H9 (cell line): ENCODE data around the gene NOS3. TPM values are rescaled to one million over a fixed set of nuclear protein-coding genes. Genes with fewer than 3 reads are reported as not detected.

Experiments
- DNase-seq: peaks from one replicate; pipeline ENCODE4 v3.0.0-alpha.2; 2017
- H2AFZ ChIP-seq: one replicate; pipeline ENCODE4 v1.6.1; 2013; ENCODE audit warnings: mild to moderate bottlenecking, low read length, control low read depth, moderate library complexity
- H2AK5ac ChIP-seq: 2 replicates; pipeline ENCODE4 v1.6.1; 2013; ENCODE audit warnings: low read length, control low read depth, mixed read lengths; ENCODE audit not compliant: insufficient read length
- H2BK120ac ChIP-seq: one replicate; pipeline ENCODE4 v1.6.1; 2013; ENCODE audit warnings: low read depth, mild to moderate bottlenecking, low read length, control low read depth, inconsistent platforms; ENCODE audit not compliant: poor library complexity, severe bottlenecking
- H2BK12ac ChIP-seq: 2 replicates; pipeline ENCODE4 v1.6.1; 2013; ENCODE audit warnings: low read length, control low read depth, mixed read lengths, low read depth; ENCODE audit not compliant: insufficient read length
- H2BK15ac ChIP-seq: 2 replicates; pipeline ENCODE4 v1.6.1; 2013; ENCODE audit warnings: low read depth, low read length, control low read depth
- H2BK20ac ChIP-seq: one replicate; pipeline ENCODE4 v1.6.1; 2013; ENCODE audit warnings: low read depth, mild to moderate bottlenecking, low read length, control low read depth, inconsistent platforms; ENCODE audit not compliant: poor library complexity, severe bottlenecking
- H2BK5ac ChIP-seq: 2 replicates; pipeline ENCODE4 v1.6.1; 2013; ENCODE audit warnings: low read length, control low read depth, mixed read lengths; ENCODE audit not compliant: insufficient read length
- H3K14ac ChIP-seq: 2 replicates; pipeline ENCODE4 v1.6.1; 2013; ENCODE audit warnings: low read length, control low read depth; ENCODE audit not compliant: insufficient read depth
- H3K18ac ChIP-seq: 2 replicates; pipeline ENCODE4 v1.6.1; 2013; ENCODE audit warnings: low read depth, mild to moderate bottlenecking, mixed read lengths, low read length, control low read depth; ENCODE audit not compliant: insufficient read length
- H3K23ac ChIP-seq: 2 replicates; pipeline ENCODE4 v1.6.1; 2013; ENCODE audit warnings: low read length, control low read depth, mixed read lengths, low read depth; ENCODE audit not compliant: insufficient read length
- H3K23me2 ChIP-seq: 2 replicates; pipeline ENCODE4 v1.6.1; 2013; ENCODE audit warnings: low read depth, mild to moderate bottlenecking, mixed read lengths, low read length, control low read depth; ENCODE audit not compliant: insufficient read length, poor library complexity, severe bottlenecking
- H3K27ac ChIP-seq: 2 replicates; pipeline ENCODE4 v1.5.1; 2013; ENCODE audit warnings: low read length, control low read depth, mixed read lengths, low read depth; ENCODE audit not compliant: insufficient read length
- H3K27me3 ChIP-seq: 2 replicates; pipeline ENCODE4 v1.6.1; 2013; ENCODE audit warnings: low read length, control low read depth, inconsistent platforms; ENCODE audit not compliant: insufficient read depth
- H3K4ac ChIP-seq: 2 replicates; pipeline ENCODE4 v1.6.1; 2013; ENCODE audit warnings: low read depth, mild to moderate bottlenecking, control low read depth, inconsistent platforms, low read length, moderate library complexity
- H3K4me1 ChIP-seq: 2 replicates; pipeline ENCODE4 v1.6.1; 2013; ENCODE audit warnings: low read length, control low read depth, inconsistent platforms; ENCODE audit not compliant: insufficient read depth
- H3K4me2 ChIP-seq: 2 replicates; pipeline ENCODE4 v1.6.1; 2013; ENCODE audit warnings: low read length, control low read depth, mixed read lengths; ENCODE audit not compliant: insufficient read length, insufficient read depth
- H3K56ac ChIP-seq: 2 replicates; pipeline ENCODE4 v1.6.1; 2013; ENCODE audit warnings: low read depth, mild to moderate bottlenecking, mixed read lengths, low read length, control low read depth; ENCODE audit not compliant: insufficient read length
- H3K79me1 ChIP-seq: 2 replicates; pipeline ENCODE4 v1.6.1; 2013; ENCODE audit warnings: low read depth, mild to moderate bottlenecking, moderate library complexity, low read length, control low read depth, inconsistent platforms; ENCODE audit not compliant: insufficient read depth, poor library complexity, severe bottlenecking
- H3K79me2 ChIP-seq: 2 replicates; pipeline ENCODE4 v1.6.1; 2013; ENCODE audit warnings: low read length, control low read depth, inconsistent platforms; ENCODE audit not compliant: insufficient read depth
- H3K9ac ChIP-seq: 2 replicates; pipeline ENCODE4 v1.6.1; 2013; ENCODE audit warnings: low read length, control low read depth, mixed read lengths; ENCODE audit not compliant: insufficient read length; ENCODE audit errors: extremely low read depth
- H3K9me3 ChIP-seq: one replicate; pipeline ENCODE4 v1.6.1; 2013; ENCODE audit warnings: low read depth, low read length, inconsistent platforms; ENCODE audit not compliant: control insufficient read depth
- H3T11ph ChIP-seq: one replicate; pipeline ENCODE4 v1.6.1; 2013; ENCODE audit warnings: mild to moderate bottlenecking, low read length, control low read depth, inconsistent platforms
- H4K20me1 ChIP-seq: one replicate; pipeline ENCODE4 v1.6.1; 2013; ENCODE audit not compliant: control insufficient read depth, insufficient read length, insufficient read depth
- H4K5ac ChIP-seq: 2 replicates; pipeline ENCODE4 v1.6.1; 2013; ENCODE audit warnings: low read depth, mild to moderate bottlenecking, mixed read lengths, low read length, control low read depth; ENCODE audit not compliant: insufficient read length
- H4K8ac ChIP-seq: replicated peaks from 2 replicates; pipeline ENCODE4 v1.6.1; 2013; ENCODE audit warnings: low read length, control low read depth, mixed read lengths, low read depth; ENCODE audit not compliant: insufficient read length
- H4K91ac ChIP-seq: 2 replicates; pipeline ENCODE4 v1.6.1; 2013; ENCODE audit warnings: low read depth, mild to moderate bottlenecking, moderate library complexity, mixed read lengths, low read length, control low read depth; ENCODE audit not compliant: insufficient read length
- H3K27ac Mint-ChIP-seq, 3 experiments: 2 replicates in 2 of 3; 3 replicates in 1 of 3; pipeline ENCODE4 v1.8.0; 2020 to 2021; ENCODE audit warnings: mixed read lengths in 3 of 3, mild to moderate bottlenecking in 1 of 3, moderate library complexity in 1 of 3
- H3K27me3 Mint-ChIP-seq: 2 replicates; pipeline ENCODE4 v1.8.0; 2021; ENCODE audit warnings: low read depth, mild to moderate bottlenecking, moderate library complexity, mixed read lengths
- H3K36me3 Mint-ChIP-seq, 3 experiments: 2 replicates in 2 of 3; 3 replicates in 1 of 3; pipeline ENCODE4 v1.8.0; 2020 to 2021; ENCODE audit warnings: low read depth in 3 of 3, mixed read lengths in 3 of 3; ENCODE audit not compliant: insufficient read depth in 1 of 3
- H3K4me1 Mint-ChIP-seq, 2 experiments: 2 replicates each; pipeline ENCODE4 v1.8.0; 2020; ENCODE audit warnings: mixed read lengths in 2 of 2
- H3K4me3 Mint-ChIP-seq, 2 experiments: 2 replicates in 1 of 2; 3 replicates in 1 of 2; pipeline ENCODE4 v1.8.0; 2020 to 2021; ENCODE audit warnings: mild to moderate bottlenecking in 2 of 2, mixed read lengths in 2 of 2, moderate library complexity in 1 of 2
- H3K9me3 Mint-ChIP-seq, 2 experiments: 2 replicates in 1 of 2; 3 replicates in 1 of 2; pipeline ENCODE4 v1.8.0; 2020; ENCODE audit warnings: mild to moderate bottlenecking in 2 of 2, mixed read lengths in 2 of 2, moderate library complexity in 1 of 2
- CTCF ChIP-seq: fragments of 200-600 bp; sonication (generic); conservative IDR thresholded peaks from 3 replicates; pipeline ENCODE4 v1.8.0; 2021; ENCODE audit warnings: antibody characterized with exemption, mild to moderate bottlenecking
- WGBS: extraction: QIAGEN DNeasy Blood & Tissue Kit; methylation state at CpG from one replicate; pipeline ENCODE4 v1.1.7; 2013; ENCODE audit warnings: missing lambda C conversion rate, low lambda C conversion rate, mixed read lengths; ENCODE audit not compliant: insufficient read length; ENCODE audit errors: extremely low coverage; 5-methylcytosine and 5-hydroxymethylcytosine counted together
- total RNA-seq: library from RNA; stranded (reverse); gene quantifications from 2 replicates; pipeline ENCODE4 v1.2.1, GENCODE V29; 2021

NOS3 gene
- total RNA-seq, 1 experiment from 2014 or later = 4.5 TPM

DNA sequence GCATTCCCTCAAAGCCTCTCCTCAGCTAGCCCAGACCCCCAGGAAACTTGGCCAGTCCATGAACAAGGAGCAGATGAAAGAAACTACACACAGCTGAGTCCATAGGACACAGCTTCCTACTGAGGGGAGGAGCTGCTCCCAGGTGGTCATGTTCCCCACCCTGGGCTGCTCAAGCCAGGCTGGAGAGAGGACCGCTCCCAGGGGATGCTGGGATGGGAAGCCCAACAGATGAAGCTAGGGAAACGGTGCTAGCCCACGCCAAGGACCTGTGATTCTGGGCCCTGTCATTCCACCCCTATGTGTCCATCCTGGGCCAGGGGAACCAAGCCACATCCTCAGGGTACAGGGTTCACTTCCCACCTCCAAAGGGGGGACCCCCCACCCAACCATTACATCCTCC is 31.7 kb upstream of the NOS3 start:
- no peaks in the 10 kb centered on the region for H3K23me2 ChIP-seq
- H3K4me1 ChIP-seq = no peaks in the 10 kb centered on the region

More for the DNA sequence above, 31.7 kb upstream of the NOS3 start:
- no peak overlapping the region for H4K91ac ChIP-seq
- Mint-ChIP-seq H3K4me3 (no peak overlapping the region), H3K4me1 (peaks cover 20 to 26% of the 10 kb centered on the region in 2 experiments), H3K27me3 (peaks cover 2% of the 10 kb centered on the region; the same call in 1 of the 2 replicates), H3K9me3 (no peaks in the 10 kb centered on the region), H3K27ac (no peak overlapping the region), H3K36me3 (no peaks in the 10 kb centered on the region)
- H3K14ac ChIP-seq = no peak overlapping the region
- H2BK120ac ChIP-seq = no peak overlapping the region
- no peak overlapping the region for H4K5ac ChIP-seq
- H4K20me1 ChIP-seq = no peaks in the 10 kb centered on the region
- no peak overlapping the region for H2BK20ac ChIP-seq
- no peaks in the 10 kb centered on the region for H3K27me3 ChIP-seq
- H3K79me1 ChIP-seq = no peaks in the 10 kb centered on the region
- no peak overlapping the region for H3K4ac ChIP-seq
- no peak overlapping the region for H2BK15ac ChIP-seq
- H3T11ph ChIP-seq = no peak overlapping the region
- H2AK5ac ChIP-seq = no peak overlapping the region
- no peak overlapping the region for H4K8ac ChIP-seq
- no peak overlapping the region for H2AFZ ChIP-seq
- no peak overlapping the region for H3K4me2 ChIP-seq
- no peak overlapping the region for H3K27ac ChIP-seq
- no peak overlapping the region for H2BK5ac ChIP-seq
- no peak for DNase-seq
- no CpG with 5 or more reads among the region's 3 CpGs for WGBS
- H3K9me3 ChIP-seq = no peaks in the 10 kb centered on the region
- no peak for TF ChIP-seq CTCF
- no peak overlapping the region for H3K23ac ChIP-seq
- H3K56ac ChIP-seq = no peak overlapping the region
- no peak overlapping the region for H3K9ac ChIP-seq
- no peak overlapping the region for H2BK12ac ChIP-seq
- no peaks in the 10 kb centered on the region for H3K79me2 ChIP-seq
- H3K18ac ChIP-seq = no peak overlapping the region
